Tibial nerve (tissue), 4 donors: ENCODE results near the gene SLC34A3.

Experiments
- EP300 ChIP-seq, 2 donors: sonication (generic); formaldehyde crosslinking; IDR thresholded peaks; one replicate each; pipeline ENCODE4 v1.6.1; 2017; ENCODE audit warnings: antibody characterized with exemption in 2 of 2, mild to moderate bottlenecking in 1 of 2
- POLR2A ChIP-seq, 2 donors: fragments of 450-650 bp; IDR thresholded peaks; one replicate each; pipeline ENCODE4 v1.6.1; 2017; ENCODE audit warnings: antibody characterized with exemption in 2 of 2, mild to moderate bottlenecking in 2 of 2, moderate library complexity in 2 of 2
- TF ChIP-seq, protein P1 (sequence below), 5 experiments: fragments of 200-600 bp in 3 of 5; fragments of 450-650 bp in 2 of 5; sonication (generic) in 3 of 5; IDR thresholded peaks; one replicate each; pipeline ENCODE4 v1.5.1; 2016 to 2019; ENCODE audit warnings: antibody characterized with exemption in 5 of 5, mild to moderate bottlenecking in 3 of 5, moderate library complexity in 2 of 5

DNA sequence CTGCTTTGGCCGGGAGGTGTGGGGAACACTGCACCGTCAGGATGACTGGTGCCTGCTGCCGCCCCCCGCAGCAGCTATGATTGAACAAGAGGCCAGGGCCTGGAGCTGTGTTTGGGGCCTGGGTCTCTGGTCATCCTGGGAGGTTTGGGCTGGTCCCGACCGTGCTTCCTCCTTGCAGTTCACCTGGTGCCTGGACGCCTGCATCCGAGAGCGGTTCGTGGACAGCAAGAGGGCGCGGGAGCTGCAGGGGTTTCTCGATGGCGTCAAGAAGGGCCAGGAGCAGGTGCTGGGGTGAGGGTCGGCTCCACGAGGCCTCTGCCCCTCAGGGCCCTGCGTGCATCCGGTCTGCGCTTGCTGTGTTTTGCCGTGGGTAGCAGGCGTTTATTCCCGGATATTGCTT is 33.4 kb downstream of the SLC34A3 start:
- TF ChIP-seq, protein P1, sequence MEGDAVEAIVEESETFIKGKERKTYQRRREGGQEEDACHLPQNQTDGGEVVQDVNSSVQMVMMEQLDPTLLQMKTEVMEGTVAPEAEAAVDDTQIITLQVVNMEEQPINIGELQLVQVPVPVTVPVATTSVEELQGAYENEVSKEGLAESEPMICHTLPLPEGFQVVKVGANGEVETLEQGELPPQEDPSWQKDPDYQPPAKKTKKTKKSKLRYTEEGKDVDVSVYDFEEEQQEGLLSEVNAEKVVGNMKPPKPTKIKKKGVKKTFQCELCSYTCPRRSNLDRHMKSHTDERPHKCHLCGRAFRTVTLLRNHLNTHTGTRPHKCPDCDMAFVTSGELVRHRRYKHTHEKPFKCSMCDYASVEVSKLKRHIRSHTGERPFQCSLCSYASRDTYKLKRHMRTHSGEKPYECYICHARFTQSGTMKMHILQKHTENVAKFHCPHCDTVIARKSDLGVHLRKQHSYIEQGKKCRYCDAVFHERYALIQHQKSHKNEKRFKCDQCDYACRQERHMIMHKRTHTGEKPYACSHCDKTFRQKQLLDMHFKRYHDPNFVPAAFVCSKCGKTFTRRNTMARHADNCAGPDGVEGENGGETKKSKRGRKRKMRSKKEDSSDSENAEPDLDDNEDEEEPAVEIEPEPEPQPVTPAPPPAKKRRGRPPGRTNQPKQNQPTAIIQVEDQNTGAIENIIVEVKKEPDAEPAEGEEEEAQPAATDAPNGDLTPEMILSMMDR (IDR thresholded peaks at IDR 0.05) = no peak
- TF ChIP-seq POLR2A (IDR thresholded peaks at IDR 0.05) (no peak), EP300 (IDR thresholded peaks at IDR 0.05) (no peak)
